Large intestine (tissue), 3 donors: ENCODE measurements around the gene IL5RA. TPM values are rescaled to one million over a fixed set of nuclear protein-coding genes. Genes with fewer than 3 reads are reported as not detected.

Experiments used
- DNase-seq, 2 donors: peaks; one replicate each; pipeline versions ENCODE4 v3.0.0 to v3.0.0-alpha.2; 2013
- H3K27ac ChIP-seq: one replicate; pipeline ENCODE4 v1.5.1; 2013; ENCODE audit warnings: low read length
- H3K27me3 ChIP-seq: 2 replicates; pipeline ENCODE4 v1.6.1; 2013; ENCODE audit warnings: low read length; ENCODE audit not compliant: control insufficient read depth, insufficient read depth
- H3K36me3 ChIP-seq: 2 replicates; pipeline ENCODE4 v1.6.1; 2013; ENCODE audit warnings: low read length; ENCODE audit not compliant: control insufficient read depth, insufficient read depth
- H3K4me1 ChIP-seq: one replicate; pipeline ENCODE4 v1.6.1; 2013; ENCODE audit warnings: low read length; ENCODE audit not compliant: control insufficient read depth, insufficient read depth
- H3K4me3 ChIP-seq: one replicate; pipeline ENCODE4 v1.5.1; 2013; ENCODE audit warnings: low read length
- H3K9me3 ChIP-seq: one replicate; pipeline ENCODE4 v1.6.1; 2013; ENCODE audit warnings: mild to moderate bottlenecking, low read depth, low read length, moderate library complexity; ENCODE audit not compliant: control insufficient read depth
- WGBS: methylation state at CpG from one replicate; pipeline ENCODE4 v1.1.5; 2013; ENCODE audit warnings: low lambda C conversion rate; ENCODE audit not compliant: insufficient coverage; 5-methylcytosine and 5-hydroxymethylcytosine counted together
- polyA plus RNA-seq: library from polyadenylated mRNA; unstranded; fragments of 120-200 nt; gene quantifications from one replicate; pipeline ENCODE4 v1.2.1, GENCODE V29; 2013

The IL5RA gene
- polyA plus RNA-seq, 1 donor: 0.28 TPM

DNA sequence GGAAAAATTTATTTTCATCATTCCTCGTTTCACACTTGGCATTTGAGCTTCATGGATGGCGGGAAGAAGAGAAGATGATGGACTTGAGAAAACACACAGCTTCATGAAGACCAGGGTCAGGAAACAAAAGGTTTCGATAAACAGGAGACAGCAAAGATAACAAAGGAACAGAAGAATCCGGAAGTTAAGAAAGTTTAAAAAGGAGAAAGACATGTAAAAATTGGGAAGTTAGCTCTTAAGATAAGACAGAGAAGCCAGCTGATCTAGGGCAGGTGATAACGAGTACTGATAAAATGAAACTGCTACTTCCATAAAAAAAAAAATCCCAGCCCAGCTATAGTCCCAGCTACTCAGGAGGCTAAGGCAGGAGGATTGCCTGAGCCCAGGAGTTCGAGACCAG, 23.9 kb downstream of the IL5RA start:
- Histone ChIP-seq H3K4me3 (no peak overlapping the region), H3K9me3 (no peaks in the 10 kb centered on the region), H3K27me3 (no peaks in the 10 kb centered on the region), H3K36me3 (no peaks in the 10 kb centered on the region), H3K27ac (no peak overlapping the region), H3K4me1 (no peaks in the 10 kb centered on the region)
- WGBS: 81% methylated on average over 4 of the region's 6 CpGs
- no peak for DNase-seq

DNA sequence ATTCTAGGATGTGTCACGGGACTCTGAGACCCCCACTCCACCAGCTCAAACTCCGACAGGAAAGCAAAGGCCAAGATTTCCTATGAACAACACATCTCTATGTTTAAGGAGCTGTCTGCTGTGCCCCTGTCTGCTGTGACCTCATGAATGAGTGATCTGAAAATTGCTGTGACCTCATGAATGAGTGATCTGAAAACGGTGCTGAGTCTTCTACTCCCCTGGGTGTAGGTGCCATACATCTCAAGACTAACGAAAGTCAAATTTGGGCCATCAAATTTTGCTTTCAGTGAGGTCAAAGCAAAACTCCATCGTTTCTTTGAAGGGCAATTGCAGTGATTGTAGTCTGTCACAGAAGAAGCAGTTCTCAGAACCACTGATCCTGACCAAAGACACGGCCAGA, 24.4 kb downstream of the IL5RA start:
- Histone ChIP-seq H3K36me3 (no peaks in the 10 kb centered on the region), H3K9me3 (no peaks in the 10 kb centered on the region), H3K27me3 (no peaks in the 10 kb centered on the region), H3K4me3 (no peak overlapping the region), H3K4me1 (no peaks in the 10 kb centered on the region), H3K27ac (no peak overlapping the region)
- WGBS: no CpG with 5 or more reads among the region's 6 CpGs
- no peak for DNase-seq

DNA sequence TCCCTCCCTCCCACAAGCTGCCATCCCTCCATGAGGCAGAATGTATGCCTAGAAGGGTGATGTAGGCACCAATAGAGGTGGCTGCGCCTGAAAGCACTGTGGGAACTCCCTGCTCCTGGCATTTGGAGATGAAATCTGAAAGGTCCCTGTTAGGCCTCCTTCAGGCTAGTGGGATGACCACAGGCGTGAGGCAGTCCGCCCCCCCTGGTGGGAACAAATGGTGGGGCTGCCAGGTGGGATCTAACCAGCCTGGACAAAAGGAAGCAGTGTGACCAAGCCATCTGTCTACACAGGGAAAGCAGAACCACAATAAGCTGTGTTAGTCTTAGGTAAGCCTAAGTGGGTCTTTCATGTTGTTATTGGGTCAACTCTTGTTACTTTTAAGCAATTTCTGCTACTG, 25.3 kb downstream of the IL5RA start:
- no CpG with 5 or more reads among the region's 3 CpGs for WGBS
- H3K27me3 ChIP-seq: no peaks in the 10 kb centered on the region
- DNase-seq: no peak
- H3K36me3 ChIP-seq: no peaks in the 10 kb centered on the region
- no peaks in the 10 kb centered on the region for H3K9me3 ChIP-seq
- no peak overlapping the region for H3K27ac ChIP-seq
- H3K4me3 ChIP-seq: no peak overlapping the region
- no peaks in the 10 kb centered on the region for H3K4me1 ChIP-seq

DNA sequence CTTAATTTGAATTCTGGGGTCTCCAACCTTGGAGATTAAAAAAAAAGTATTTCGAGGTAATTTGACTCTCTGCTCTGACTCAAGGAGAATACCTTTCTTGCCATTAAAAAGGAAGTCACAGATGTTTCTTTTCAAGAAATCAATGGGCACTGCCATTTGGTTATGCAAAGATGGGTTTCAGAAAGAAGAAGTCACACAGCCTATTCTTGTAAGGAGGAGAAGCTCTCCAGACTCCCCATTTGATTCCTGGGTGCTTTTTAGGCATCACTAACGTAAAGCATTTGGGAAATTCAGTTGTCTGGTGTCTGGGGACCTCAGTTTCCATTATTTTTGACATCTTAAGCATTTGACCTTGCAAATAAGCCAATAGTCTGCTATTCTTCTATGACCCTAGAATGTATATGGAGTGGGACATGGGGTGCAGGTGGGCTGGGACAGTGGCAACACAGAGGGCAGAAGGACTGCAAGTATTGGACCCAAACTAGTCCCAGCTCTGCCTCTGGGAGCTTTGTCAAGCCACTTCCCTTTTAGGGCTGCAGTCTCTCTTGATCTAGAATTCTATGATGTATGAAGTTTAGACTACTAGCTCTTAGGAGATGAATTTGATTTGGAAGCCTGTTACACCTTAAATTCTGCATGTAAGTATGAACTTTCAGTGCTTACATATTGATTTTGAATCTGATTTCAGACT, 27.8 kb downstream of the IL5RA start:
- Histone ChIP-seq H3K36me3 (no peaks in the 10 kb centered on the region), H3K9me3 (no peaks in the 10 kb centered on the region), H3K4me3 (no peak overlapping the region), H3K4me1 (no peaks in the 10 kb centered on the region), H3K27ac (no peak overlapping the region), H3K27me3 (no peaks in the 10 kb centered on the region)
- no CpG with 5 or more reads among the region's 2 CpGs for WGBS
- no peak for DNase-seq

DNA sequence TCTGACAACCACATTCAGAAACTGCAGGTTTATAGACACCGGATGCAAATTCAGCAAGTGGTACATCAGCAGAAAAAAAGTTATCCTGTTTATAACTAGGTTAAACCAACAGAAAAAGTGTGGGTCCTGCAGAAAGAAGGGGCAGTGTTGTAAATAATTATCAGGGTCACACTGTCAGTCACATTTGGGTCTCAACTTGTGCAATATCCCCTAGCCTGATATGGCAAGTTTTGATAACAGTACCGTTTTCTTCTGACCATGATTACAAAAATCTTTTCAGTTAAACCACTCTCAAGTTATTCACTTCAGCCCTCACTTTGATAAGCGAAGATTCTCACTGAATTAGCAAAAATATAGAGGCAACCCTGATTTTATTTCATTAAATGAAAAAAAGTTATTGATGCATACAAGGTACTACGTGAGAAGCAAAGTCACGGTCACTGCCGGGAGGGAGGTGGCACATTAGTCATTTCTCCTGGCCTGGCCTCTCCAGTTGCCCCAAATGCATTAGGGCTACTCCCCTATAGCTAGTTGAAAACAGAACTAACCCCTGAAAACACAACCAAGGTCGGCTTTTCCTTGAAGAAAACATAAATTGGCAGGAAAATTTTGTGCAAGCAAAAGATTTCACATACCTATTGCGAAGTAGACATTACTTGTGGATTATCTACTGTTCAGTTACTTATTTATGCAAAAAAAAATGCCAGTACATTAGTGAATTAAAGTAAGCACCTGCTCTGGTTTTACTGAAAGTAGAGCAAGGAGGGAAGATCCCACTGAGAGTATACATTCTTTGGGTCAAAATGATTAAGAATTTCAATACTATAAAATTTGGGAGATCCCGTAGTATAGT, 28.6 kb downstream of the IL5RA start:
- Histone ChIP-seq H3K9me3 (no peaks in the 10 kb centered on the region), H3K27me3 (no peaks in the 10 kb centered on the region), H3K27ac (no peak overlapping the region), H3K4me3 (no peak overlapping the region), H3K36me3 (no peaks in the 10 kb centered on the region), H3K4me1 (no peaks in the 10 kb centered on the region)
- no peak for DNase-seq
- WGBS: 25% methylated on average over 2 of the region's 9 CpGs

DNA sequence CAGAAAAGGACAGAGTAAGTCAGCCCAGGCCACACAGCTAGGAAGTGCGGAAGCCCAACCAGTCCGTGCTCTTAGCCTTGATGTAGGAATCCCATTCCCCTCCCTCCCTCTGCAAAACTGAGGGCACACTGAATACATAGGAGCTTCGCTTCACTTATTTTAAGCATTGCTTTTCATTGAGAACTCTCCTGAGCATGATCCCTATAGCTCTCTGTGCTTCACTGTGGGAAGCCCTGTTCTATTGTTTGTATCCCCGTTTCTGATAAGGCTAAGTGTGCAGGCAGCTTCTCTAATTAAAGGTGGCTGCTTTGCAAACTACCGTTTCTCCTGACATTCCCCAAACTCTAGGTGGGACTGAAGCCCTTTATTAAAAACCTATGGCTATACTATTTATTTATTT, 29.9 kb downstream of the IL5RA start:
- H3K27me3 ChIP-seq: no peaks in the 10 kb centered on the region
- no peak overlapping the region for H3K27ac ChIP-seq

DNA sequence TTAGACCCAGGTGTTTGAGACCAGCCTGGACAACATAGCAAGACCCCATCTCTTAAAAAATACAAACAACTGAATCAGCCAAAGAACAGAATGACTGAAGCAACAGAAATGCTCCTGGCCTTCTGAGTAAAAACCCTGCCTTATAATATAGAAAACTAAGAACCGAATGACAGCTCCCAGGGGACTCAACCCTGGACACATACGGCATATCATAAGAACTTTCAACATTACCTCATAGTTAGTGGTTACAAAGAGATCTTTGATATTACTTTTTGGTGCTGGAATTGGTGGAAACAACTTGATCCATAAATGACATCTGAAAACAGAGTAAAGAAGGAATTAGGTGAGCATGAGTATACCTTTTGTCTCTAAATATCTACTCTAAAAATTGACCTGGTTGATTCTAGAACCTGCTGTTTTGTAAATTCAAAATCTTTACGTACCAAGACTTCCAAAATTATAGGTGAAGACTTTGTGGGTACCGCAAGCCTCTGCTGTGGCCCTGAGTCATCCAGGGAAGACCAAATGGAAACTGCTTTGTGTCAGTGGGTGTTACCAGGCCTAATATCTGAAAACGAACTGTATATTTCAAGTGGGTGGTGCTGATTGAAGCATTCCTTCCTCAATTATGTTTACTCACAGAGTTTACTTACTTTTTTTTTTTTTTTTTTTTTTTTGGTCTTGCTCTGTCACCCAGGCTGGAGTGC, 35.5 kb downstream of the IL5RA start:
- no peak for DNase-seq
- Histone ChIP-seq H3K27ac (no peak overlapping the region), H3K36me3 (no peaks in the 10 kb centered on the region), H3K4me3 (no peak overlapping the region), H3K27me3 (no peaks in the 10 kb centered on the region), H3K9me3 (no peaks in the 10 kb centered on the region), H3K4me1 (no peaks in the 10 kb centered on the region)
- WGBS: no CpG with 5 or more reads among the region's 5 CpGs

More for the DNA sequence above, 29.9 kb downstream of the IL5RA start:
- Histone ChIP-seq H3K36me3 (no peaks in the 10 kb centered on the region), H3K4me3 (no peak overlapping the region), H3K4me1 (no peaks in the 10 kb centered on the region), H3K9me3 (no peaks in the 10 kb centered on the region)
- WGBS: no CpG with 5 or more reads among the region's 5 CpGs
- no peak for DNase-seq

DNA sequence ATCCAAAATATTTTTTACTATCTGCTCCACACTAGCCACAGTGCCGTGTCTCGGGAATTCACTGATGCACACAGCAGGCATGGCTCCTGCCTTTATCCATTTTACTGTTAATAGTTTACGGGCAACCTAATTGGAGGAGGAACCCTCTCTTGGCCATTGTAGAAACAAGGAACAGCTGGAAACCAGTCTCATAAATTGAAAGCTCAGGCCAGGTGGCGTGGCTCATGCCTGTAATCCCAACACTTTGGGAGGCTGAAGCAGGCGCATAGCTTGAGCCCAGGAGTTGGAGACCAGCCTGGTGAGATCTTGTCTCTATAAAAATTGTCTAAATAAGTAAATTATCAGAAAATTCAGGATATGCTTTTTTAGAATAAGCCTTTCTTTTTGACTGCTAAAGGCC, 39.0 kb downstream of the IL5RA start:
- DNase-seq: no peak
- no peaks in the 10 kb centered on the region for H3K9me3 ChIP-seq
- H3K36me3 ChIP-seq: no peaks in the 10 kb centered on the region
- no CpG with 5 or more reads among the region's 5 CpGs for WGBS
- H3K4me1 ChIP-seq: no peaks in the 10 kb centered on the region
- no peaks in the 10 kb centered on the region for H3K27me3 ChIP-seq
- no peak overlapping the region for H3K4me3 ChIP-seq
- no peak overlapping the region for H3K27ac ChIP-seq

DNA sequence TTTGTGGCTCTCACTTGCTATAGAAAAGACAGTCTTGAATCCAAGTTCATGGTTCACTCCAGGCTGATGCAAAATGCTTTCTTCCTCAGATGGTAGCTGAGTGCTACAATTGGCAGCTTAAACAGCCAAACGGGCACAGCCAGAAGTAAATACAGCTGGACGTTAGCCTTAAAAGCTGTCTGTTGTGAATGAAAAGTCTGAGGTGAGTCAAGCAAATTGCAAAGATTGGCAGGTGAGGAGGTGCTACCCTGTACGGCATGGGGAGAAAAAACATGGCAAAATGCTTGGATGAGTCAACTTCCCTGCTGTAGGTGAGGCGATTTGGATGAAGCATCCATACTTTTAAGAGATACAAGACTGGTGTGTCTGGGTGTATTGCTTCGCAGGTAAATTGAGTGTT, 40.5 kb downstream of the IL5RA start:
- H3K9me3 ChIP-seq: no peaks in the 10 kb centered on the region
- WGBS: 67% methylated on average over 1 of the region's 5 CpGs
- H3K4me1 ChIP-seq: no peaks in the 10 kb centered on the region
- no peak overlapping the region for H3K27ac ChIP-seq
- no peak overlapping the region for H3K4me3 ChIP-seq
- H3K36me3 ChIP-seq: no peaks in the 10 kb centered on the region
- DNase-seq: no peak
- no peaks in the 10 kb centered on the region for H3K27me3 ChIP-seq

DNA sequence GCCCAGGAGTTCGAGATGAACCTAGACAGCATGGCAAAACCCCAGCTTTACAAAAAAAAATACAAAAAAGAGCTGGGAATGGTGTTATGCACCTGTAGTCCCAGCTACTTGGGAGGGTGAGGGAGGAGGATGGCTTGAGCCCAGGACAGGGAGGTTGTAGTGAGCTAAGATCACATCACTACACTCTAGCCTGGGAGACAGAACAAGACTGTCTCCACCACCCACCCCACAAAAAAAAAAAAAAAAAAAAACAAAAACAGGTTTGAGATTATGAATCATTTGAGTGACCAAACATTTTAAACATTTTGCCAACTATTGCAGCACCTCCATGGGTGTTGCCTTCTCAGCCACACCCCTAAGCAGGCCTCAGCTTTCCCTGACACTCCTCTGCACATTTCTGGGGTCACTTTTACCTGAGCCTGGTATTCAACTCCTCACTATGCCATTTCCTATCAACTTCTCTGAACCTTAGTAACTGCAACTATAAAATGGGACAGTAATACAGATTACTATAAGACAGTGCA, 41.8 kb downstream of the IL5RA start:
- Histone ChIP-seq H3K27me3 (no peaks in the 10 kb centered on the region), H3K36me3 (no peaks in the 10 kb centered on the region), H3K4me1 (no peaks in the 10 kb centered on the region), H3K27ac (no peak overlapping the region), H3K9me3 (no peaks in the 10 kb centered on the region), H3K4me3 (no peak overlapping the region)
- DNase-seq: no peak
- WGBS: no CpG with 5 or more reads among the region's 1 CpG
